CD4-positive, alpha-beta T cell treated with Interleukin-6 at 100 ng/mL for 8 hours (primary cell): ENCODE results near the gene CSRNP3.
"Not testable (repeated sequence)": the region's sequence is repeated elsewhere in the genome, so short reads cannot be mapped to it uniquely, and the experiment has no call there.

Experiments used
- DNase-seq: peaks from one replicate; pipeline ENCODE4 v3.0.0-alpha.2; 2020; ENCODE audit warnings: mixed read lengths, low spot score

The CSRNP3 gene

GRCh38 chr2:165587335-165587938 is 117.9 kb downstream of the CSRNP3 start:
- no peak for DNase-seq

GRCh38 chr2:165590999-165591398 is 121.5 kb downstream of the CSRNP3 start:
- not testable (repeated sequence) for DNase-seq

- no peak for DNase-seq
Measured at GRCh38 chr2:165593081-165593480, 123.6 kb downstream of the CSRNP3 start.

- no peak for DNase-seq
Measured at GRCh38 chr2:165594231-165594934, 124.9 kb downstream of the CSRNP3 start.

- no peak for DNase-seq
Measured at GRCh38 chr2:165594935-165595255, 125.4 kb downstream of the CSRNP3 start.

- DNase-seq, result no peak
Measured at GRCh38 chr2:165596788-165597187, 127.3 kb downstream of the CSRNP3 start.

- no peak for DNase-seq
Measured at GRCh38 chr2:165601065-165601830, 131.8 kb downstream of the CSRNP3 start.

- DNase-seq, result no peak
Measured at GRCh38 chr2:165601928-165602521, 132.5 kb downstream of the CSRNP3 start.

GRCh38 chr2:165609672-165610071 is 140.2 kb downstream of the CSRNP3 start:
- no peak for DNase-seq

- DNase-seq, result no peak
Measured at GRCh38 chr2:165610591-165611029, 141.1 kb downstream of the CSRNP3 start.

GRCh38 chr2:165617741-165618481 is 148.4 kb downstream of the CSRNP3 start:
- no peak for DNase-seq

GRCh38 chr2:165618806-165619205 is 149.3 kb downstream of the CSRNP3 start:
- DNase-seq, result no peak

GRCh38 chr2:165621086-165621560 is 151.6 kb downstream of the CSRNP3 start:
- no peak for DNase-seq

GRCh38 chr2:165623161-165623560 is 153.7 kb downstream of the CSRNP3 start:
- no peak for DNase-seq

- no peak for DNase-seq
Measured at GRCh38 chr2:165623783-165624469, 154.4 kb downstream of the CSRNP3 start.

GRCh38 chr2:165624470-165624800 is 154.9 kb downstream of the CSRNP3 start:
- no peak for DNase-seq

GRCh38 chr2:165627470-165627869 is 158.0 kb downstream of the CSRNP3 start:
- DNase-seq, result no peak

GRCh38 chr2:165629776-165630175 is 160.3 kb downstream of the CSRNP3 start:
- no peak for DNase-seq

GRCh38 chr2:165630236-165630635 is 160.7 kb downstream of the CSRNP3 start:
- DNase-seq, result no peak

GRCh38 chr2:165631089-165631488 is 161.6 kb downstream of the CSRNP3 start:
- DNase-seq, result no peak

GRCh38 chr2:165632594-165632993 is 163.1 kb downstream of the CSRNP3 start:
- no peak for DNase-seq
